ENCODE data around the gene NAALADL2. TPM values are rescaled to one million over a fixed set of nuclear protein-coding genes. Genes with fewer than 3 reads are reported as not detected.

The NAALADL2 gene
- total RNA-seq, 1 experiment from 2014 or later: 1.6 TPM

GRCh38 chr3:175601521-175601920 lies 742.4 kb downstream of the NAALADL2 start:
- no peak overlapping the region for H4K8ac ChIP-seq (replicated peaks; ENCODE audit: insufficient read length, low read depth, low read length)
- Mint-ChIP-seq H3K4me3 (no peak overlapping the region), H3K9me3 (no peaks in the 10 kb centered on the region), H3K27me3 (ENCODE audit: low read depth) (no peaks in the 10 kb centered on the region), H3K4me1 (peaks cover 6 to 8% of the 10 kb centered on the region in 2 experiments), H3K27ac (no peak overlapping the region), H3K36me3 (ENCODE audit: insufficient read depth in 1 of 3, low read depth in 3 of 3) (no peaks in the 10 kb centered on the region)
- no peak overlapping the region for H2AFZ ChIP-seq (ENCODE audit: low read length)
- no peak overlapping the region for H2BK20ac ChIP-seq (ENCODE audit: low read depth, low read length, poor library complexity, severe bottlenecking)
- no peaks in the 10 kb centered on the region for H4K20me1 ChIP-seq (ENCODE audit: control insufficient read depth, insufficient read depth, insufficient read length)
- no peaks in the 10 kb centered on the region for H3K27me3 ChIP-seq (ENCODE audit: insufficient read depth, low read length)
- H3K4me2 ChIP-seq (ENCODE audit: insufficient read depth, insufficient read length, low read length): no peak overlapping the region
- H3K23me2 ChIP-seq (ENCODE audit: insufficient read length, low read depth, low read length, poor library complexity, severe bottlenecking): no peaks in the 10 kb centered on the region
- H3K79me2 ChIP-seq (ENCODE audit: insufficient read depth, low read length): no peaks in the 10 kb centered on the region
- H2BK12ac ChIP-seq (ENCODE audit: insufficient read length, low read depth, low read length): no peak overlapping the region
- H2BK5ac ChIP-seq (ENCODE audit: insufficient read length, low read length): no peak overlapping the region
- WGBS (ENCODE audit: extremely low coverage, insufficient read length, low lambda C conversion rate): 80% methylated on average over 1 of the region's 1 CpG
- TF ChIP-seq CTCF (conservative IDR thresholded peaks at IDR 0.05): no peak
- H4K91ac ChIP-seq (ENCODE audit: insufficient read length, low read depth, low read length): no peak overlapping the region
- no peak overlapping the region for H2AK5ac ChIP-seq (ENCODE audit: insufficient read length, low read length)
- H2BK15ac ChIP-seq (ENCODE audit: low read depth, low read length): no peak overlapping the region
- H3K9me3 ChIP-seq (ENCODE audit: control insufficient read depth, low read depth, low read length): no peaks in the 10 kb centered on the region
- no peak for DNase-seq
- H3K14ac ChIP-seq (ENCODE audit: insufficient read depth, low read length): no peak overlapping the region
- H3T11ph ChIP-seq (ENCODE audit: low read length): no peak overlapping the region
- H3K27ac ChIP-seq (ENCODE audit: insufficient read length, low read depth, low read length): no peak overlapping the region
- no peak overlapping the region for H3K56ac ChIP-seq (ENCODE audit: insufficient read length, low read depth, low read length)
- no peak overlapping the region for H3K4ac ChIP-seq (ENCODE audit: low read depth, low read length)
- H3K9ac ChIP-seq (ENCODE audit: extremely low read depth, insufficient read length, low read length): no peak overlapping the region
- H2BK120ac ChIP-seq (ENCODE audit: low read depth, low read length, poor library complexity, severe bottlenecking): no peak overlapping the region
- no peak overlapping the region for H4K5ac ChIP-seq (ENCODE audit: insufficient read length, low read depth, low read length)
- H3K23ac ChIP-seq (ENCODE audit: insufficient read length, low read depth, low read length): no peak overlapping the region
- no peaks in the 10 kb centered on the region for H3K4me1 ChIP-seq (ENCODE audit: insufficient read depth, low read length)
- H3K79me1 ChIP-seq (ENCODE audit: insufficient read depth, low read depth, low read length, poor library complexity, severe bottlenecking): no peaks in the 10 kb centered on the region
- no peak overlapping the region for H3K18ac ChIP-seq (ENCODE audit: insufficient read length, low read depth, low read length)

All from H9 (cell line).